Fibroblast of lung (primary cell): ENCODE measurements around the gene TMEM217. TPM values are rescaled to one million over a fixed set of nuclear protein-coding genes. Genes with fewer than 3 reads are reported as not detected.

Source experiments
- DNase-seq, 2 donors: peaks; one replicate each; pipeline versions ENCODE4 v3.0.0 to v3.0.0-alpha.2; 2010; ENCODE audit warnings: low read depth in 2 of 2
- H2AFZ ChIP-seq: 2 replicates; pipeline ENCODE4 v1.5.1; 2012; ENCODE audit warnings: low read length, control low read depth, inconsistent platforms
- H3K27ac ChIP-seq: 2 replicates; pipeline ENCODE4 v1.5.1; 2011; ENCODE audit warnings: low read length, control low read depth; ENCODE audit not compliant: insufficient read depth
- H3K27me3 ChIP-seq: 2 replicates; pipeline ENCODE4 v1.5.1; 2011; ENCODE audit warnings: mild to moderate bottlenecking, low read length; ENCODE audit not compliant: control insufficient read depth, insufficient read depth
- H3K36me3 ChIP-seq: 2 replicates; pipeline ENCODE4 v1.5.1; 2011; ENCODE audit warnings: low read length; ENCODE audit not compliant: control insufficient read depth, insufficient read depth
- H3K4me1 ChIP-seq: 2 replicates; pipeline ENCODE4 v1.5.1; 2011; ENCODE audit warnings: low read length; ENCODE audit not compliant: control insufficient read depth, insufficient read depth; ENCODE audit errors: extremely low read depth
- H3K4me2 ChIP-seq: 2 replicates; pipeline ENCODE4 v1.5.1; 2011; ENCODE audit warnings: low read length, control low read depth; ENCODE audit not compliant: insufficient read depth; ENCODE audit errors: extremely low read depth
- H3K4me3 ChIP-seq, 4 experiments: fragments of 200-600 bp in 1 of 4; sonication (generic) in 1 of 4; replicated peaks in 1 of 4; 2 replicates each; pipeline ENCODE4 v1.5.1; 2011 to 2016; ENCODE audit warnings: low read length in 4 of 4, low read depth in 3 of 4, mild to moderate bottlenecking in 3 of 4, control low read depth in 2 of 4, inconsistent platforms in 1 of 4, mixed read lengths in 1 of 4; ENCODE audit not compliant: insufficient read depth in 1 of 4; ENCODE audit errors: control extremely low read depth in 1 of 4
- H3K79me2 ChIP-seq: 2 replicates; pipeline ENCODE4 v1.5.1; 2012; ENCODE audit warnings: mild to moderate bottlenecking, low read length, inconsistent platforms; ENCODE audit not compliant: control insufficient read depth, insufficient read depth
- H3K9ac ChIP-seq: 2 replicates; pipeline ENCODE4 v1.5.1; 2011; ENCODE audit warnings: mild to moderate bottlenecking, low read length, control low read depth; ENCODE audit not compliant: insufficient read depth
- H3K9me3 ChIP-seq: 2 replicates; pipeline ENCODE4 v1.5.1; 2012; ENCODE audit warnings: low read depth, low read length; ENCODE audit not compliant: control insufficient read depth, insufficient read depth
- H4K20me1 ChIP-seq: 2 replicates; pipeline ENCODE4 v1.5.1; 2011; ENCODE audit warnings: low read length; ENCODE audit not compliant: control insufficient read depth, insufficient read depth; ENCODE audit errors: extremely low read depth
- EZH2 ChIP-seq: IDR thresholded peaks from 2 replicates; pipeline ENCODE4 v1.5.1; 2012; ENCODE audit warnings: low read length, control low read depth, mild to moderate bottlenecking; ENCODE audit errors: missing control alignments
- polyA plus RNA-seq, 2 donors: library from polyadenylated mRNA; depleted of rRNA in 1 of 2; stranded (reverse) in 1 of 2; unstranded in 1 of 2; fragments of >200 nt; gene quantifications; 2 replicates each; pipeline ENCODE4 v1.2.1, GENCODE V29; 2011 to 2012; ENCODE audit warnings: missing spikeins in 1 of 2
- total RNA-seq: library from RNA; depleted of rRNA; stranded (reverse); fragments of >200 nt; gene quantifications from 2 replicates; pipeline ENCODE4 v1.2.1, GENCODE V29; 2014
- TF ChIP-seq, protein P1 (sequence below), 2 donors: IDR thresholded peaks in 1 of 2; conservative IDR thresholded peaks in 1 of 2; 1 replicate in 1 of 2; 2 replicates in 1 of 2; pipeline ENCODE4 v1.5.1; 2011 to 2012; ENCODE audit warnings: low read length in 2 of 2, control low read depth in 1 of 2, inconsistent platforms in 1 of 2, low read depth in 1 of 2, mild to moderate bottlenecking in 1 of 2

Gene TMEM217
- total and polyA plus RNA-seq, 2 donors (not counting 1 experiment from before 2014, with no cell fraction given), result 3.1 to 4.0 TPM

DNA sequence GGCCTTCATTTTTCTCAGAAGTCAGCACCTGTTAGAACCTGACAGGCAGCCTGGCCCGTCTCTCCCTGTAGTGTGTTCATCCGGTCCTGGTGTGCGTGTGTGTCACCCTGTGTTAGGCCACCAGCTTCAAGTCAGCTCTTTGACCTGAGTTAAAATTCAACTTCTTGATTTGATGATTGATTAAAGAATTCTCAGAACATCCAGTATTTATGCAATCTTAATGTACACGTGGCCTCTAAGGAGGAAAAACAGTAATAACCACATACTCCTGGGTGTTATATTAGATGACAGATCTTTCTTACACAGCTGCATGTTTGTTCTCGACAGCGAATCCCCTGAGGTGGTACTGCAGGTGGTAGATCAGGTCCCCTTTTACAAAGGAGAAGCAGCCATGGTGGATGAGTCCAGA is 19.1 kb upstream of the TMEM217 start:
- Histone ChIP-seq H3K4me1 (peaks cover 5% of the 10 kb centered on the region), H3K9ac (no peak overlapping the region), H3K9me3 (no peaks in the 10 kb centered on the region), H3K4me3 (no peak overlapping the region), H3K4me2 (no peak overlapping the region), H3K27ac (no peak overlapping the region), H4K20me1 (no peaks in the 10 kb centered on the region), H3K79me2 (no peaks in the 10 kb centered on the region), H3K27me3 (no peaks in the 10 kb centered on the region), H2AFZ (no peak overlapping the region), H3K36me3 (peaks cover 5% of the 10 kb centered on the region)
- no peak for DNase-seq
- TF ChIP-seq, protein P1, sequence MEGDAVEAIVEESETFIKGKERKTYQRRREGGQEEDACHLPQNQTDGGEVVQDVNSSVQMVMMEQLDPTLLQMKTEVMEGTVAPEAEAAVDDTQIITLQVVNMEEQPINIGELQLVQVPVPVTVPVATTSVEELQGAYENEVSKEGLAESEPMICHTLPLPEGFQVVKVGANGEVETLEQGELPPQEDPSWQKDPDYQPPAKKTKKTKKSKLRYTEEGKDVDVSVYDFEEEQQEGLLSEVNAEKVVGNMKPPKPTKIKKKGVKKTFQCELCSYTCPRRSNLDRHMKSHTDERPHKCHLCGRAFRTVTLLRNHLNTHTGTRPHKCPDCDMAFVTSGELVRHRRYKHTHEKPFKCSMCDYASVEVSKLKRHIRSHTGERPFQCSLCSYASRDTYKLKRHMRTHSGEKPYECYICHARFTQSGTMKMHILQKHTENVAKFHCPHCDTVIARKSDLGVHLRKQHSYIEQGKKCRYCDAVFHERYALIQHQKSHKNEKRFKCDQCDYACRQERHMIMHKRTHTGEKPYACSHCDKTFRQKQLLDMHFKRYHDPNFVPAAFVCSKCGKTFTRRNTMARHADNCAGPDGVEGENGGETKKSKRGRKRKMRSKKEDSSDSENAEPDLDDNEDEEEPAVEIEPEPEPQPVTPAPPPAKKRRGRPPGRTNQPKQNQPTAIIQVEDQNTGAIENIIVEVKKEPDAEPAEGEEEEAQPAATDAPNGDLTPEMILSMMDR (conservative IDR thresholded peaks at IDR 0.05 in 1 of 2, IDR thresholded peaks at IDR 0.05 in 1 of 2; ENCODE audit: low read depth in 1 of 2, low read length in 2 of 2), result no peak
- no peak for TF ChIP-seq EZH2

- no peak overlapping the region for H3K27ac ChIP-seq
- H3K9me3 ChIP-seq, result no peaks in the 10 kb centered on the region
- H3K4me3 ChIP-seq, result no peak overlapping the region
- no peaks in the 10 kb centered on the region for H3K79me2 ChIP-seq
- TF ChIP-seq, protein P1 (conservative IDR thresholded peaks at IDR 0.05 in 1 of 2, IDR thresholded peaks at IDR 0.05 in 1 of 2; ENCODE audit: low read depth in 1 of 2, low read length in 2 of 2), result no peak
- no peak for TF ChIP-seq EZH2
- H3K4me2 ChIP-seq, result no peak overlapping the region
- H3K4me1 ChIP-seq, result peaks cover 5% of the 10 kb centered on the region
- no peak overlapping the region for H3K9ac ChIP-seq
- H4K20me1 ChIP-seq, result no peaks in the 10 kb centered on the region
- H2AFZ ChIP-seq, result no peak overlapping the region
- peaks cover 5% of the 10 kb centered on the region for H3K36me3 ChIP-seq
- DNase-seq, result no peak
- H3K27me3 ChIP-seq, result no peaks in the 10 kb centered on the region
These were observed 17.4 kb upstream of the TMEM217 start for GRCh38 chr6:37275350-37275749.

DNA sequence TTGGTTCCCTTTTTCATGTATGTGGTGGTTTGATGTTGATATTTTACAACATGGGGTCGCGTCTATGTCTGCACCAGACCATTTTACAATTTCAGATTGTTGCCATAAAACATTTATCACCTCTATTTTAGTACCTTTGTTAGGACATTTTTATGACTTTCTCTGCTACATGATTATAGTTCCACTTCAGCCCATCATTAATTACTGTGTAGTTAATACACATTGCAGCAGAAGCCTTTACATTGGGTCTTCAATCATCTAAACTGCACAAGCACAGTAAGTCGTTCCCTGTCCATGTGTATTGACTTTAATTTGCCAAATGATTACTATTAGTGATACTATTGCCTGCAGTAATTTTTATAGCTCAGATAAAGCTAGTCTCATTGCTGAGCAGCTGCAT is 15.7 kb upstream of the TMEM217 start:
- Histone ChIP-seq H3K4me1 (no peaks in the 10 kb centered on the region), H3K27ac (no peak overlapping the region), H3K27me3 (no peaks in the 10 kb centered on the region), H3K4me2 (no peak overlapping the region), H3K9ac (no peak overlapping the region), H3K36me3 (no peaks in the 10 kb centered on the region), H3K9me3 (no peaks in the 10 kb centered on the region), H2AFZ (no peak overlapping the region), H3K4me3 (no peak overlapping the region), H4K20me1 (no peaks in the 10 kb centered on the region), H3K79me2 (no peaks in the 10 kb centered on the region)
- TF ChIP-seq, protein P1 (conservative IDR thresholded peaks at IDR 0.05 in 1 of 2, IDR thresholded peaks at IDR 0.05 in 1 of 2; ENCODE audit: low read depth in 1 of 2, low read length in 2 of 2), result no peak
- TF ChIP-seq EZH2, result no peak
- no peak for DNase-seq
